ENCODE measurements around the gene PLRG1.

The PLRG1 gene

GRCh38 chr4:154569028-154569427, 18.8 kb upstream of the PLRG1 start:
- H3K9me3 ChIP-seq (ENCODE audit: control insufficient read depth, insufficient read depth, low read length) = no peaks in the 10 kb centered on the region
- no peaks in the 10 kb centered on the region for H3K27me3 ChIP-seq (ENCODE audit: control insufficient read depth, insufficient read depth, low read length)
- H3K4me3 ChIP-seq (ENCODE audit: low read depth, low read length) = no peak overlapping the region
- no peak overlapping the region for H3K9ac ChIP-seq (ENCODE audit: low read depth, low read length)
- H3K4me1 ChIP-seq (ENCODE audit: control insufficient read depth, insufficient read depth, low read length) = no peaks in the 10 kb centered on the region
- no peaks in the 10 kb centered on the region for H3K36me3 ChIP-seq (ENCODE audit: control insufficient read depth, insufficient read depth, low read length)

- H3K36me3 ChIP-seq (ENCODE audit: control insufficient read depth, insufficient read depth, low read length) = no peaks in the 10 kb centered on the region
- H3K9me3 ChIP-seq (ENCODE audit: control insufficient read depth, insufficient read depth, low read length) = no peaks in the 10 kb centered on the region
- H3K9ac ChIP-seq (ENCODE audit: low read depth, low read length) = no peak overlapping the region
- no peaks in the 10 kb centered on the region for H3K27me3 ChIP-seq (ENCODE audit: control insufficient read depth, insufficient read depth, low read length)
- no peaks in the 10 kb centered on the region for H3K4me1 ChIP-seq (ENCODE audit: control insufficient read depth, insufficient read depth, low read length)
- H3K4me3 ChIP-seq (ENCODE audit: low read depth, low read length) = no peak overlapping the region
Measured at GRCh38 chr4:154566639-154567204, 16.5 kb upstream of the PLRG1 start.

GRCh38 chr4:154565704-154566103, 15.5 kb upstream of the PLRG1 start:
- no peaks in the 10 kb centered on the region for H3K9me3 ChIP-seq (ENCODE audit: control insufficient read depth, insufficient read depth, low read length)
- no peaks in the 10 kb centered on the region for H3K4me1 ChIP-seq (ENCODE audit: control insufficient read depth, insufficient read depth, low read length)
- H3K4me3 ChIP-seq (ENCODE audit: low read depth, low read length) = no peak overlapping the region
- no peaks in the 10 kb centered on the region for H3K27me3 ChIP-seq (ENCODE audit: control insufficient read depth, insufficient read depth, low read length)
- no peaks in the 10 kb centered on the region for H3K36me3 ChIP-seq (ENCODE audit: control insufficient read depth, insufficient read depth, low read length)
- no peak overlapping the region for H3K9ac ChIP-seq (ENCODE audit: low read depth, low read length)

- Histone ChIP-seq H3K9me3 (ENCODE audit: control insufficient read depth, insufficient read depth, low read length) (no peaks in the 10 kb centered on the region), H3K4me3 (ENCODE audit: low read depth, low read length) (no peak overlapping the region), H3K4me1 (ENCODE audit: control insufficient read depth, insufficient read depth, low read length) (no peaks in the 10 kb centered on the region), H3K36me3 (ENCODE audit: control insufficient read depth, insufficient read depth, low read length) (no peaks in the 10 kb centered on the region), H3K27me3 (ENCODE audit: control insufficient read depth, insufficient read depth, low read length) (no peaks in the 10 kb centered on the region), H3K9ac (ENCODE audit: low read depth, low read length) (no peak overlapping the region)
Measured at GRCh38 chr4:154564311-154564710, 14.1 kb upstream of the PLRG1 start.

GRCh38 chr4:154562697-154563254, 12.6 kb upstream of the PLRG1 start, which contains the start of gene FGB:
Gene FGB (plus strand): TSS chr4:154563011. CDS start chr4:154563019, 8 bp downstream.
- Histone ChIP-seq H3K4me3 (ENCODE audit: low read depth, low read length) (no peak within 1 kb of the TSS), H3K9me3 (ENCODE audit: control insufficient read depth, insufficient read depth, low read length) (no peaks in the 10 kb centered on the region), H3K9ac (ENCODE audit: low read depth, low read length) (no peak within 1 kb of the TSS), H3K27me3 (ENCODE audit: control insufficient read depth, insufficient read depth, low read length) (no peaks in the 10 kb centered on the region), H3K4me1 (ENCODE audit: control insufficient read depth, insufficient read depth, low read length) (no peaks in the 10 kb centered on the region), H3K36me3 (ENCODE audit: control insufficient read depth, insufficient read depth, low read length) (no peaks in the 10 kb centered on the region)

GRCh38 chr4:154560824-154561231, 10.6 kb upstream of the PLRG1 start:
- H3K9me3 ChIP-seq (ENCODE audit: control insufficient read depth, insufficient read depth, low read length) = no peaks in the 10 kb centered on the region
- H3K36me3 ChIP-seq (ENCODE audit: control insufficient read depth, insufficient read depth, low read length) = no peaks in the 10 kb centered on the region
- no peak overlapping the region for H3K9ac ChIP-seq (ENCODE audit: low read depth, low read length)
- no peak overlapping the region for H3K4me3 ChIP-seq (ENCODE audit: low read depth, low read length)
- H3K4me1 ChIP-seq (ENCODE audit: control insufficient read depth, insufficient read depth, low read length) = no peaks in the 10 kb centered on the region
- H3K27me3 ChIP-seq (ENCODE audit: control insufficient read depth, insufficient read depth, low read length) = no peaks in the 10 kb centered on the region

GRCh38 chr4:154560419-154560801, 10.2 kb upstream of the PLRG1 start:
- no peak overlapping the region for H3K4me3 ChIP-seq (ENCODE audit: low read depth, low read length)

GRCh38 chr4:154559494-154560418, 9.6 kb upstream of the PLRG1 start:
- no peaks in the 10 kb centered on the region for H3K36me3 ChIP-seq (ENCODE audit: control insufficient read depth, insufficient read depth, low read length)
- no peak overlapping the region for H3K9ac ChIP-seq (ENCODE audit: low read depth, low read length)
- no peaks in the 10 kb centered on the region for H3K27me3 ChIP-seq (ENCODE audit: control insufficient read depth, insufficient read depth, low read length)
- no peaks in the 10 kb centered on the region for H3K9me3 ChIP-seq (ENCODE audit: control insufficient read depth, insufficient read depth, low read length)
- no peak overlapping the region for H3K4me3 ChIP-seq (ENCODE audit: low read depth, low read length)
- no peaks in the 10 kb centered on the region for H3K4me1 ChIP-seq (ENCODE audit: control insufficient read depth, insufficient read depth, low read length)

More at GRCh38 chr4:154560419-154560801, 10.2 kb upstream of the PLRG1 start:
- Histone ChIP-seq H3K36me3 (ENCODE audit: control insufficient read depth, insufficient read depth, low read length) (no peaks in the 10 kb centered on the region), H3K9me3 (ENCODE audit: control insufficient read depth, insufficient read depth, low read length) (no peaks in the 10 kb centered on the region), H3K4me1 (ENCODE audit: control insufficient read depth, insufficient read depth, low read length) (no peaks in the 10 kb centered on the region), H3K9ac (ENCODE audit: low read depth, low read length) (no peak overlapping the region), H3K27me3 (ENCODE audit: control insufficient read depth, insufficient read depth, low read length) (no peaks in the 10 kb centered on the region)

GRCh38 chr4:154559141-154559493, 8.9 kb upstream of the PLRG1 start:
- Histone ChIP-seq H3K4me3 (ENCODE audit: low read depth, low read length) (no peak overlapping the region), H3K9ac (ENCODE audit: low read depth, low read length) (no peak overlapping the region)

GRCh38 chr4:154551872-154552686, 1.9 kb upstream of the PLRG1 start:
- Histone ChIP-seq H3K4me3 (ENCODE audit: low read depth, low read length) (no peak overlapping the region), H3K27me3 (ENCODE audit: control insufficient read depth, insufficient read depth, low read length) (no peaks in the 10 kb centered on the region), H3K9ac (ENCODE audit: low read depth, low read length) (no peak overlapping the region), H3K4me1 (ENCODE audit: control insufficient read depth, insufficient read depth, low read length) (peaks cover 4% of the 10 kb centered on the region), H3K9me3 (ENCODE audit: control insufficient read depth, insufficient read depth, low read length) (no peaks in the 10 kb centered on the region), H3K36me3 (ENCODE audit: control insufficient read depth, insufficient read depth, low read length) (no peaks in the 10 kb centered on the region)

More at GRCh38 chr4:154559141-154559493, 8.9 kb upstream of the PLRG1 start:
- no peaks in the 10 kb centered on the region for H3K9me3 ChIP-seq (ENCODE audit: control insufficient read depth, insufficient read depth, low read length)
- no peaks in the 10 kb centered on the region for H3K4me1 ChIP-seq (ENCODE audit: control insufficient read depth, insufficient read depth, low read length)
- H3K27me3 ChIP-seq (ENCODE audit: control insufficient read depth, insufficient read depth, low read length) = no peaks in the 10 kb centered on the region
- H3K36me3 ChIP-seq (ENCODE audit: control insufficient read depth, insufficient read depth, low read length) = no peaks in the 10 kb centered on the region

- no peak overlapping the region for H3K4me3 ChIP-seq (ENCODE audit: low read depth, low read length)
- H3K36me3 ChIP-seq (ENCODE audit: control insufficient read depth, insufficient read depth, low read length) = peaks cover 9% of the 10 kb centered on the region
- H3K9me3 ChIP-seq (ENCODE audit: control insufficient read depth, insufficient read depth, low read length) = no peaks in the 10 kb centered on the region
- H3K4me1 ChIP-seq (ENCODE audit: control insufficient read depth, insufficient read depth, low read length) = peaks cover 4% of the 10 kb centered on the region
- H3K9ac ChIP-seq (ENCODE audit: low read depth, low read length) = no peak overlapping the region
- H3K27me3 ChIP-seq (ENCODE audit: control insufficient read depth, insufficient read depth, low read length) = no peaks in the 10 kb centered on the region
Measured at GRCh38 chr4:154545689-154546088, 4.5 kb downstream of the PLRG1 start.

Data from iPS-15b (cell line).